Non-pigmented ciliary epithelial cell (primary cell): ENCODE data around the gene PTH1R.

Experiments
- DNase-seq: peaks from one replicate; pipeline ENCODE4 v3.0.0-alpha.2; 2010; ENCODE audit warnings: low read depth

The PTH1R gene

GRCh38 chr3:46864061-46864881 is 13.2 kb upstream of the PTH1R start:
- DNase-seq, result no peak

GRCh38 chr3:46865031-46865507 is 12.5 kb upstream of the PTH1R start:
- DNase-seq, result no peak

- no peak for DNase-seq
These were observed 12.0 kb upstream of the PTH1R start for GRCh38 chr3:46865546-46865945.

DNA sequence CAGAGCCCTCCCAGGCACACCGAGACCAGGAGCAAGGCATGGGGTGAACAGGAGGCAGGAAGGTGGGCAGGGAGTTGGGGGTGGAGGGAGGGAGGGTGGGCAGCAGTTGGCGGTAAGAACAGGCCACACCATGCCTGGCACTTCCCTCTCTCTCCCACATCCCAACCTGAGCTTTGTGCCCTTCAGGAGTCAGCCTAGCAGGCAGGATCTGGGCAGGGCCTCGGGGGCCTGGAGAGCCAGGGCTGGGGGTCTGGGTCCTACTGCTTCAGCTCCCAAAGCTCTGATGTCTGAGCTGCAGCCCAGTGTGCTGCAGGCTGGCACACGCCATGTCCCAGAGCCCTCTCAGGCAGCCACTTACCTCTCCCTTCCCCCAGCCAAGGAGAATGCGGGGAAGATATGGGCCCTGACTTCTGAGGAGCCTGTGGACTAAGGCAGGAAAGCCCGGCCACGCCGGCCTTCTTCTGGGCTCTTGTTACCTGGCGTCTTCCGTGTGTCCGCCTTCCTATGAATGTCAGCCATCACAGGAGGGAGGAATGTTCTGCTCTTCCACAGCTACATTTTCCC is 11.4 kb upstream of the PTH1R start:
- DNase-seq, result no peak

DNA sequence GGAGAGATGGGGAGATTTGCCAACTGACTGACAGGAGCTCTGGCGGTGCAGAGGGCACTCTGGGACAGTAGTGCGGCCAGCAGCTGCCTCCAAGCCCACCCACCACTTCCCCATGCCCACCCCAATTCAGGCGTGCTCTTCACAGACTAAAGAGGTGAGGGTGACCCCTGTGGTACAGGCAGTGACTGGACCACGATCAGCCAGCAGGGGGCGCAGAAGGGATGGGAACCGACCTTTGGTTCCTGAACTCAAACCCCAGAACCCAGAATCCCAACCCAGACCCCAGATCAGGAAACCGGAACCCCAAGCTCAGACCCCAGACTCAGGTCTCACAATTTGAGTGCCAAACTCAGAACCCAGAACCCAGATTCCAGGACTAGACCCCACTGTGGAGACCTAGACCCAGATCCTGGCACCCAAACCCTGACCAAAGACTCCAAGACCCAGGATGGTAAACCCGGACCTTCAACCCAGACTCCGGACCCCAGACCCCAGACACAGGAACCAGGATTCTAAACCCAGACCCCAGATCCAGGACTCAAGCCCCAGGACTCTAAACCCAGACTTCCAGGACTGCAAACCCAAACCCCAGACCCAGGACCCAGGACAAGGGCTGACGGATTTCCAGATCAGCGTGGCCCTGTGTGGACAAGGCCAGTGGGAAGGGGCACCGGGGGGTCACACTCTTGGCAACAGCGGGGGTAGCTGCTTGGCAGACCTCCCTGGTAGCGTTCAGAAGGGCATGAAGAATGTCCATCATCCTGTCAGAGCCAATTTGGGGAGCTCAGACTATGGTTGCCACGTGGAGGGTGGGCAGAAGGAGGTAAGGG is 10.6 kb upstream of the PTH1R start:
- DNase-seq, result no peak

GRCh38 chr3:46867550-46867898 is 10.0 kb upstream of the PTH1R start:
- no peak for DNase-seq

- no peak for DNase-seq
These were observed 9.2 kb upstream of the PTH1R start for GRCh38 chr3:46868287-46868686.

DNA sequence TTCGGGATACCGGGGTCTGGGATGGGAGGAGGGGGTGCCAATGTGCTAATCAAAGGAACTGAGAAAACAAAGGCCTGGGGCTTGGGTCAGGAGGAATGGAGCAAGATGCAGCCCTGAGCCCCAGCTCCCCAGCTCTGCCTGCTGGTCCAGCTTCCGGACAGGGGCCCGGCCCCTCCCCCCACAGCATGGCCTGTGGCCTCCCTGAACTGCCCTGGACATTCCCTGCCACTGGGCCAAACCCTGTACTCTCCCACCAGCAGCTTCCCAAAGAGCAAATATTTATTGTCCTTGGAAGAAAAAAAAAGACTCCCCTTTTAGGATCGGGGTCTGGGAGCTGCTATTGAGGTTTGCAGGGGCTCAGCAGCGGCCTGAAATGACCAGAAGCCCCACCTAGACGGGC is 8.6 kb upstream of the PTH1R start:
- no peak for DNase-seq

- no peak for DNase-seq
These were observed 8.1 kb upstream of the PTH1R start for GRCh38 chr3:46869440-46869839.

GRCh38 chr3:46870651-46871050 is 6.9 kb upstream of the PTH1R start:
- DNase-seq, result no peak

- no peak for DNase-seq
These were observed 6.3 kb upstream of the PTH1R start for GRCh38 chr3:46871222-46871621.

GRCh38 chr3:46873521-46873920 is 4.0 kb upstream of the PTH1R start:
- no peak for DNase-seq

GRCh38 chr3:46874430-46874829 is 3.1 kb upstream of the PTH1R start:
- no peak for DNase-seq

- no peak for DNase-seq
These were observed 2.0 kb upstream of the PTH1R start for GRCh38 chr3:46875560-46875959.

DNA sequence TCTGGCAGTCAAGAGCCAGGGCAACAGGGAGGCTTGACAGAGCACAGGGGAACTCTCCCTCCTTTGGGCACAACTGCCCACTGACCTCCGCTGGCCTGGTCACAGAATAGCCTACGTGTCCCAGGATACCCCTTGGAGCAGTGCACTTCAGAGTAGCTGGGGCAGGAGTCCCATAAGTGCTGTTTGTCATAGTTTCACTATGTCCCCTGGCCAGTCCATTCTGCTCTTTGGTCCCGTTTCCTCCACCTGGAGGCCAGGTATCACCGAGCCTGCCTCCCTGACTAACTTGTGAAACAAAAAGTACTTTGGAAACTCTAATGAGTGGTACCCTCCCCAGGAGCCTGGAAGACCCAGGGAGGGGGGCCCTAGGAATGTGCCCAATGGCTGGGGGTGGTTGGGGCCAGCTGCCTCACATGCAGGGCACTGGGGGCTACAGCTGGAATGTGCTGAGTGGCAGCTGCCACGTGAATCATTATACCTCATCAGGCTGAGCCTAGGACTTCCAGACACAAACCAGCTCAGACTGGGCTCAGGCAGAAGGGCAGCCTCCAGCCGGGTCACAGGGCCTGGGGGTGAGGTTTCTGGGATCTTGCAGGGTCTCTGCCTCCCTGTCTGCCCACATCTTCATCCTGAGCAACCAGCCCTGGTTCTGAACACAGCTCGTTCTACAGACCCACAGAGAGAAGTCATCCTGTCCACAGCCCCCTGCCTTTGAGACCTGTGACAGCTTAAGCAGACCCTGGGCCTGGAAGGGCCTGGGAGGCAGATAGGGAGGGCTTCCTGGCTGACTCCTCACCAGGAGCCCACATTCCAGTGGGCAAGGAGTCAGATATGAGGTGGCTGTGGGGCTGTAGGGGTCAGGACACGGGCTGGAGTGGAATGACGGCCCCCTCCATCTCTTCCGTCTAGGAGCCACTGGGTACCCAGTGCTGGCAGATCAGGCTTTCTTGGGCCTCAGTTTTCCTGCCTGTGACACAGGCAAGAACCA is 914 bp upstream of the PTH1R start:
- DNase-seq, result no peak

DNA sequence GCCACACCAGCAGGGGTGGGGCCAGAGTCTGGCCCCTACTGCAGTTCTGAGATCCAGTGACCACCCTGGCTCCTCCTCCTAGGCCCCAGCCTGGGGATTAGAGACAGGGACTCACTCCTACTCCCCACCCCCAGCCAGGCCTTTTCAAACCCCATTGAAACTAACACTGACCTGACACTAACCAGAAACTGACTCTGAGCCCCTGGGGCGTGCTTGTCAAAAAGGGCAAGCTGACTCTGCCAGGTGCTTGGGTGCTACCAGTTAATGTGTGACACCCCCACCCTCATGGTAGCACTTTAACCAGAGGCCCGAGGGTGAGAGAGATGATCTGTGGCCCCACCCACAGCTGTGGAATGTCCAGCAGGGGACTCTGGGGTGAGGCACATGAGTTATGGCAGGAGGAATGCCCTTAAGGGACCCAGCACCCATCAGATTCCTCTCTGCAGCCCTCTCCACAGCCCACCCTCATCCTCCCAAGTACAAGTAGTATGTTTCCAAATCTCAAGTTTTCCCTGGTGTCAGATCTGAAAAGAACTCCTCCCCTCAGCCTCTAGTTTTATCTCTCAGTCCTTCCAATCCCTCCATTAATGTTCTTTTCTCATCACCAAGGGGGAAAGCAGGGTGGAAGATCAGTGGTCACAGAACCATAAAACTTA is 1.4 kb downstream of the PTH1R start:
- no peak for DNase-seq

DNA sequence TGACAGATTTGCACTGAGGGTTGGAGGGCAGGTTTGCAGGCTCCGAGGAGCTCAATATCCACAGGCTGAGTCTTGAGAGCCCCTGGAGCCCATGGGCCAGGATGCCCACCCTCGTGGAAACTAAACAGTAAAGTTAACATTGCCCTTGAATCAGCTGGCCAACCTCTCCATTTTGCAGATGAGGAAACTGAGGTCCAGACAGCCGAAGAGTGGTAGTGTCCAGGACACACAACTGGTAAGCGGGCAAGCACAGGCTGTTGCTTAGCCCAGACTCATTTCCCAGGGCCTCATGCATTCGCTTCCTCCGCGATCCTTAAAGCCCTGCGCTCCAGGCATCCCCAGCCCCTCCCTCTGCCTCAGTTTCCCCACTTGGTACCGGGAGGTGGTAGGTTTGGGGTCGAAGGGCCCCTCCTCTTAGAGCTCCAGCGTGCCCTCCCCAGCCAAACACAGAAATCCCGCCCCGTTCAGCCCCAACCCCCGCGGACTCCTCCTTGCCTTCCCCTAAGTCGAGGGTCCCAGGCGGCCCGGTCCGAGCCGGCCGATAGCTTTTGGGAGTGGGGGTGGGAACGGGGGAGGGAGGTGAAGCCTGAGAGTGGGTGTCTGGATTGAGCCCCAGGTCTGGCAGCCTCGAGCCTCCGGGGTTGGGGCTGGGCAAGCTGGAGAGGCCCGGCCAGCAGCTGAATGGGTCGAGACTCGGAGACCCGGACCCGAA is 3.5 kb downstream of the PTH1R start:
- DNase-seq, result no peak

DNA sequence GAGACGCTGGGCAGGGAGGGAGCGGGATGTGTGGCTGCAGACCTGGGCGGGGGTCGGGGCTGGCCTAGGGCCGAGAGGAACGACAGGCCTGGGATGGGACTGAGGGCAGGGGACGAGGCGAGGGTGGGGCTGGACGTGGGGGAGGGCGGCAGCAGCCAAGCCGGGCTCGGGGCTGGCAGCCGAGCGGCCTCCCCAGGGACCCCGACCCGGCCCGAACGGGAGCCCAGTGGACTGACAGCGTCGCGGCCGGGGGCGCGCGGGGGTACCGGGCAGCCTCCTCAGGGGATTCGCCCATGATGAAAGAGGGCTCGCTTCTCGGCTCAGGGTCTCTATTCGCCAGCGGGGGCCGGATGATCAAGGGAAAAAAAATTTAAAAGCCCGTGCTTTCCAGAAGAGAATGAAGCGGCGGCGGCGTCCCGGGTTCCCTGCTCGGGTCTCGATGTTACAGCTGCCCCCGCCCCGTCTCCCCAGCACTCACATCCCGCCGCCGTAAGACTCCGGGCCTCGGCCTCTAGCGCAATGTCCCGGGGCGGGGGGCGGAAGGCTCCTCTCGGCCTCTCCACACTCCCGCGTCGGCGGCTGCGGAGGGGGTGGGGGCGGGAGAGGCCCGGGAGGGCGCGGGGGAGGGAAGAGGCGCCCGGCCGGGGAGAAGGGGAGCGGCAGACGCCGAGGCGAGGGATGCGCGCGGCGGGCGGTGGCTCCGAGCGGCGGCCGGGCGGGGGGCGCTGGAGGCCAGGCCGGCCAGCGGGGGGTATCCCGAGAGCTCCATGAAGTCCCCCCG is 4.3 kb downstream of the PTH1R start:
- no peak for DNase-seq

DNA sequence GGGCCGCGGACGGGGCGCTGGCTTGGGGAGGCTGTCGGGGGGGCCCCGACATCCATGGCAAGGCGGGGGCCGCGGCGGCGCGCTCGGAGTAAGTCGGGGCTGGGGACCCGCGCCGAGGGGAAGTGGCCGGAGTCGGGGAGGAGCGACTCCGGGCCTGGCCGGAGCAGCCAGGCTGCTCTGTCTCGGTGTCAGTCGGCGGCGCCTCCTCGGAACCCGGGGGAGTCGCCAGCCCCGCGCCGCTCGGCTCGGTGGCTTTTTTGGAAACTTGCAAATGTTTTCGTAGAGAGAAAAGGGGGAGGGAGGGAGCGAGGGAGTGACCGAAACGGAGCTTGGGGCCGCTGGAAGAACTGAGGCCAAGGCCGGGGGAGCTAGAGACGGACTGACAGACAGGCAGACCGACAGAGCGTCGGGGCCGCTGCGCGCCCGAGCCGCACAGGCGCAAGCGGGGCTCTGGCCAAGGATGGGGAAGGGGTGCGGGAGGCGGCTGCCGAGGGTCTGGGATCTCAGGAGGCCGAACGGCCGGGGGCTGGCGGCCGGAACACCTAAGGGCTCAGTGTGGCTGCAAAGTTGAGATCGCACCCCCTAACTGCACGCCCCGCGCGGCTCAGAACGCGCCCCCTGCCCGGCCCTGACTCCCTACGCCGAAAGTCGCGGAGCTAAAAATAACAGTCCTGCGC is 5.0 kb downstream of the PTH1R start:
- DNase-seq, result no peak
